ENCODE results near the gene TAL2. TPM values are rescaled to one million over a fixed set of nuclear protein-coding genes. Genes with fewer than 3 reads are reported as not detected.

Gene TAL2
- total RNA-seq, 1 experiment from 2014 or later, result not detected

DNA sequence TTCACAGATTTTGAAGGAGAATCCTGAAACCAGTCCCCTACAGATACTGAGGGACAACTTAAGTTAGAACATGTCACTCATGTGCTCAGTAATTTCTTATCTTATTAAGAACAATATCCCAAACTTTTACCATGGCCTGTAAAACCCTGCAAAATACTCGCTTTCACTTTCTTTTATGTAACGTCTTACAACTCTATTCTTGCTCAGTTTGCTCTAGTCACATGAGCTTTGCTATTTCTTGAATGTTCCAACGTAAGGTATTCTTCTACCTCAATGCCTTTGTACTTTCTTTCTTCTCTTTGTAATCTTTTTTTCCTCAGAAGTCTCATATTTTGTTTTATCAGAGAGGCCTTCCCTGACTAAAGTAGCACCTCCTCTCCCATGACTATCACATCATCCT, 46.1 kb downstream of the TAL2 start:
- TF ChIP-seq, protein P1, sequence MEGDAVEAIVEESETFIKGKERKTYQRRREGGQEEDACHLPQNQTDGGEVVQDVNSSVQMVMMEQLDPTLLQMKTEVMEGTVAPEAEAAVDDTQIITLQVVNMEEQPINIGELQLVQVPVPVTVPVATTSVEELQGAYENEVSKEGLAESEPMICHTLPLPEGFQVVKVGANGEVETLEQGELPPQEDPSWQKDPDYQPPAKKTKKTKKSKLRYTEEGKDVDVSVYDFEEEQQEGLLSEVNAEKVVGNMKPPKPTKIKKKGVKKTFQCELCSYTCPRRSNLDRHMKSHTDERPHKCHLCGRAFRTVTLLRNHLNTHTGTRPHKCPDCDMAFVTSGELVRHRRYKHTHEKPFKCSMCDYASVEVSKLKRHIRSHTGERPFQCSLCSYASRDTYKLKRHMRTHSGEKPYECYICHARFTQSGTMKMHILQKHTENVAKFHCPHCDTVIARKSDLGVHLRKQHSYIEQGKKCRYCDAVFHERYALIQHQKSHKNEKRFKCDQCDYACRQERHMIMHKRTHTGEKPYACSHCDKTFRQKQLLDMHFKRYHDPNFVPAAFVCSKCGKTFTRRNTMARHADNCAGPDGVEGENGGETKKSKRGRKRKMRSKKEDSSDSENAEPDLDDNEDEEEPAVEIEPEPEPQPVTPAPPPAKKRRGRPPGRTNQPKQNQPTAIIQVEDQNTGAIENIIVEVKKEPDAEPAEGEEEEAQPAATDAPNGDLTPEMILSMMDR (IDR thresholded peaks at IDR 0.05; ENCODE audit: unreplicated experiment), result no peak
- Mint-ChIP-seq H3K27ac (ENCODE audit: unreplicated experiment) (no peak overlapping the region), H3K9me3 (ENCODE audit: low read depth, unreplicated experiment) (no peaks in the 10 kb centered on the region), H3K4me3 (ENCODE audit: low read depth, unreplicated experiment) (no peak overlapping the region), H3K27me3 (ENCODE audit: unreplicated experiment) (no peaks in the 10 kb centered on the region), H3K36me3 (ENCODE audit: insufficient read depth, unreplicated experiment) (no peaks in the 10 kb centered on the region), H3K4me1 (ENCODE audit: low read depth, unreplicated experiment) (no peaks in the 10 kb centered on the region)
- BruUV-seq (replicated peaks), result no TSS peak
- CTCF ChIA-PET, result no interaction called here
- DNase-seq, result no peak
- intact Hi-C loops (cut with micrococcal nuclease; ENCODE audit: unreplicated experiment), result no loop called here

DNA sequence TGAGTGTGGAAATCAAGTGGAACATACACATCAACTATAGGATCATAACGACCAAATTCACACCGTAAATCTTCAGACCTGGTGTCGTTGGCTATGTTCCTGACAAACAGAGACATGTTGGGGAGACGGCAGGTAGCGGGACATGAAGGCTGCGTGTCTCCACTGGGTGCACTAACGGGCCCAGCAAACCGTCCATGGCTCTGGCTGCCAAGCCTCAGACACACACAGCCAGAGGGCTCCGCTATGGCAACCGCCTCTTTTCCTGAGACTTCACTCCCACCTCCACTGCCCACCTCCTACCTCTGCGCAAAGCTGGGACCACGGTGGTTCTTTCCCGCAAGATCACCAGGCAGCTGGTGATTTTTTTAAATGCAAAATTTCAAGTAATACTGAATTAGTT, 48.4 kb downstream of the TAL2 start:
- no peaks in the 10 kb centered on the region for H3K27me3 Mint-ChIP-seq (ENCODE audit: unreplicated experiment)
- no TSS peak for BruUV-seq (replicated peaks)
- H3K4me1 Mint-ChIP-seq (ENCODE audit: low read depth, unreplicated experiment), result no peaks in the 10 kb centered on the region
- H3K27ac Mint-ChIP-seq (ENCODE audit: unreplicated experiment), result no peak overlapping the region
- no peak overlapping the region for H3K4me3 Mint-ChIP-seq (ENCODE audit: low read depth, unreplicated experiment)
- TF ChIP-seq, protein P1 (IDR thresholded peaks at IDR 0.05; ENCODE audit: unreplicated experiment), result no peak
- CTCF ChIA-PET, result no interaction called here
- intact Hi-C loops (cut with micrococcal nuclease; ENCODE audit: unreplicated experiment), result loop anchor here (10.0 kb wide), 1 partner anchor 286 kb away; no protein-coding TSS in a partner anchor
- DNase-seq, result no peak
- H3K9me3 Mint-ChIP-seq (ENCODE audit: low read depth, unreplicated experiment), result no peaks in the 10 kb centered on the region
- no peaks in the 10 kb centered on the region for H3K36me3 Mint-ChIP-seq (ENCODE audit: insufficient read depth, unreplicated experiment)

GRCh38 chr9:105711867-105712266, 49.6 kb downstream of the TAL2 start:
- H3K4me3 Mint-ChIP-seq (ENCODE audit: low read depth, unreplicated experiment), result no peak overlapping the region
- no peaks in the 10 kb centered on the region for H3K9me3 Mint-ChIP-seq (ENCODE audit: low read depth, unreplicated experiment)
- H3K27me3 Mint-ChIP-seq (ENCODE audit: unreplicated experiment), result no peaks in the 10 kb centered on the region
- TF ChIP-seq, protein P1 (IDR thresholded peaks at IDR 0.05; ENCODE audit: unreplicated experiment), result no peak
- no peaks in the 10 kb centered on the region for H3K36me3 Mint-ChIP-seq (ENCODE audit: insufficient read depth, unreplicated experiment)
- no peak overlapping the region for H3K27ac Mint-ChIP-seq (ENCODE audit: unreplicated experiment)
- no TSS peak for BruUV-seq (replicated peaks)
- no peak for DNase-seq
- no peaks in the 10 kb centered on the region for H3K4me1 Mint-ChIP-seq (ENCODE audit: low read depth, unreplicated experiment)
- CTCF ChIA-PET, result no interaction called here
- intact Hi-C loops (cut with micrococcal nuclease; ENCODE audit: unreplicated experiment), result loop anchor here (10.0 kb wide), 1 partner anchor 287 kb away; no protein-coding TSS in a partner anchor

GRCh38 chr9:105712297-105712696, 50.0 kb downstream of the TAL2 start:
- CTCF ChIA-PET, result no interaction called here
- no peaks in the 10 kb centered on the region for H3K9me3 Mint-ChIP-seq (ENCODE audit: low read depth, unreplicated experiment)
- H3K27me3 Mint-ChIP-seq (ENCODE audit: unreplicated experiment), result no peaks in the 10 kb centered on the region
- no peak for DNase-seq
- H3K4me3 Mint-ChIP-seq (ENCODE audit: low read depth, unreplicated experiment), result no peak overlapping the region
- no peaks in the 10 kb centered on the region for H3K4me1 Mint-ChIP-seq (ENCODE audit: low read depth, unreplicated experiment)
- intact Hi-C loops (cut with micrococcal nuclease; ENCODE audit: unreplicated experiment), result loop anchor here (10.0 kb wide), 1 partner anchor 287 kb away; no protein-coding TSS in a partner anchor
- no peak overlapping the region for H3K27ac Mint-ChIP-seq (ENCODE audit: unreplicated experiment)
- TF ChIP-seq, protein P1 (IDR thresholded peaks at IDR 0.05; ENCODE audit: unreplicated experiment), result no peak
- H3K36me3 Mint-ChIP-seq (ENCODE audit: insufficient read depth, unreplicated experiment), result no peaks in the 10 kb centered on the region
- BruUV-seq (replicated peaks), result no TSS peak

Other genes starting within 250 kb of the TAL2 start
- 3.4 and 3.6 TPM in 2 replicates for gene FSD1L, start 214.4 kb upstream of the TAL2 start, total RNA-seq (2022)
- gene FKTN, start 104.3 kb upstream of the TAL2 start, total RNA-seq (2022), result 8.6 and 11.8 TPM in 2 replicates
- 14.5 and 15.4 TPM in 2 replicates for gene TMEM38B, start 32.1 kb downstream of the TAL2 start, total RNA-seq (2022)

Measured in Calu3 (cell line).